ENCODE measurements around the gene ZNF540. TPM values are rescaled to one million over a fixed set of nuclear protein-coding genes. Genes with fewer than 3 reads are reported as not detected.

Gene ZNF540
- total and polyA plus RNA-seq, 9 of the 15 experiments (the other 6 are each of a cell fraction or from before 2014, with no cell fraction given), result 0.20 to 0.95 (median 0.44) TPM

- TF ChIP-seq ZBTB12 (CRISPR knock-in tag; IDR thresholded peaks at IDR 0.05), result peak; percentile 91
These were observed 43.3 kb upstream of the ZNF540 start (continued) for GRCh38 chr19:37551129-37551993.

GRCh38 chr19:37563518-37563917, 31.2 kb upstream of the ZNF540 start:
- Histone ChIP-seq H3K27me3 (ENCODE audit: control insufficient read depth in 2 of 2, insufficient read depth in 2 of 2, low read length in 2 of 2) (no peaks in the 10 kb centered on the region), H3K4me3 (no peak overlapping the region), H3K36me3 (ENCODE audit: control insufficient read depth, insufficient read depth, low read length) (no peaks in the 10 kb centered on the region), H3K9ac (ENCODE audit: insufficient read depth in 1 of 2, low read depth in 2 of 2, low read length in 2 of 2) (no peak overlapping the region), H3K4me1 (replicated peaks in 1 of 2; ENCODE audit: control insufficient read depth in 2 of 2, insufficient read depth in 2 of 2, low read length in 2 of 2) (no peaks in the 10 kb centered on the region), H2AFZ (ENCODE audit: low read depth, low read length) (no peak overlapping the region), H4K20me1 (replicated peaks; ENCODE audit: control insufficient read depth, insufficient read depth, low read length) (no peaks in the 10 kb centered on the region), H3K9me1 (ENCODE audit: control insufficient read depth, insufficient read depth, low read length) (no peaks in the 10 kb centered on the region), H3K4me2 (ENCODE audit: insufficient read depth, low read length) (no peak overlapping the region), H3K9me3 (replicated peaks; ENCODE audit: control insufficient read depth, insufficient read depth, low read depth, low read length) (peaks cover 20% of the 10 kb centered on the region), H3K27ac (ENCODE audit: extremely low read depth, low read depth, low read length) (no peak overlapping the region), H3K79me2 (ENCODE audit: control insufficient read depth, insufficient read depth, low read length) (no peaks in the 10 kb centered on the region)
- in situ Hi-C loops (cut with MboI) (no loop called here), intact Hi-C loops (cut with micrococcal nuclease) (no loop called here)
- CTCF ChIA-PET (ENCODE audit: low intra/inter-chr PET ratio), result no interaction called here
- no TSS peak for BruUV-seq (replicated peaks)
- DNase-seq (ENCODE audit: extremely low read depth in 1 of 4, low spot score in 3 of 4), result no peak
- ATAC-seq, result no peak
- POLR2A ChIA-PET, result no interaction called here
- 1% methylated on average over 3 of the region's 3 CpGs for WGBS (ENCODE audit: insufficient coverage, low coverage, missing lambda C conversion rate)
- no peak for FAIRE-seq
- TF ChIP-seq RAD21 (CRISPR knock-in tag; conservative IDR thresholded peaks at IDR 0.05 in 1 of 2, IDR thresholded peaks at IDR 0.05 in 1 of 2) (no peak), ELK3 (CRISPR knock-in tag; IDR thresholded peaks at IDR 0.05) (no peak), ZBTB33 (CRISPR knock-in tag; IDR thresholded peaks at IDR 0.05) (no peak), IRF9 (tag; IDR thresholded peaks at IDR 0.05) (no peak), ZNF609 (CRISPR knock-in tag; IDR thresholded peaks at IDR 0.05; ENCODE audit: borderline replicate concordance) (no peak), SMARCB1 (IDR thresholded peaks at IDR 0.05; ENCODE audit: insufficient read length, low read depth) (no peak), RB1 (IDR thresholded peaks at IDR 0.05; ENCODE audit: low read depth) (no peak)

Measured in K562 (cell line).